ENCODE results near the gene SNORC.
"Not testable (repeated sequence)": the region's sequence is repeated elsewhere in the genome, so short reads cannot be mapped to it uniquely, and the experiment has no call there.

SNORC gene
- 0.56 reads per million for total RNA-seq

DNA sequence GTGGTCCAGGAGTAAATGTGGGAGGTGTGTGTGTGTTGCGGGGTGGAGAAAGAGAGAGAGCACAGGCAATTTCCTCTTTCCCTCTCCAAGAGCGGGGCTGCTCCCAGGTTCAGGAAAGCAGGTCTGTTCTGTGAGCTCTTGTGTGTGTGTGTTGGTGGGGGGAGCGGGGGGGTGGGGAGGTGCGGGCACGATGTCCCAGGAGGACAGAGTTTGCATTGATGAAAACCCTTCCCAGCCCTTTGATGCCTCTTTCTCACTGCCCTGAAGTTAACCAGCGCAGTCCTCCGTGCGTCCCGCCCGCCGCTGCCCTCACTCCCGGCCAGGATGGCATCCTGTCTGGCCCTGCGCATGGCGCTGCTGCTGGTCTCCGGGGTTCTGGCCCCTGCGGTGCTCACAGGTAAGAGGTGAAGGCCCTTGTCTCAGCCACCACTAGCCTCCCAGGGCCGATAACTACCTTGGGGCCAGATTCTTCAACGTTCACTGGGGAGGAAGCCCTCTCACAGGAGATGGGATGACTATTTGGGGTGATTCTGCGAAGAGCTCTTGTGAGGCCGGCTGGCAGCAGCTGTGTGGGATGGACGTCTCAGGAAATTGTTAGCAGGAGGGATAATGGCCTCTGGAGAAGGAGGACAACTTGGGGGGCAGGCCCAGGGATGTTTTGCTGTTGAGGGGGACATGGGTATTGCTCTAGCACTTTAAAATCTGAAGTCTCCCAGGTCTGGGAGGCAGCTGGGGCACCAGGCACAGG is at the start of gene SNORC:
SNORC (plus strand) TSS at position 247 of the 748 bp plus-strand sequence; CDS start at position 325, 78 bp downstream.
- DNase-seq, result no peak

DNA sequence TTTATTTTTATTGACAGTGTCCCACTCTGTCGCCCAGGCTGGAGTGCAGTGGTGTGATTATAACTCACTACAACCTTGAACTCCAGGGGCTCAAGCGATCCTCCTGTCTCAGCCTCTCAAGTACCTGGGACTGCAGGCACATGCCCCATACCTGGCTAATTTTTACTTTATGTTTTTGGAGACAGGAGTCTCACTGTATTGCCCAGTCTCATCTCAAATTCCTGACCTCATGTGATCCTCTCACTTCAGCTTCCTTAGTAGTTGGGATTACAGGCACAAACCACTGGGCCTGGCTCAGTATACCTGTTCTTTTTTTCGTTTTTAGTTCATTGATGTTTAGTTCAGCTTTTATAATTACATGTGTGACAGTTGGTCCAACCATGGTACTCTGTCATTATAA is 40.1 kb upstream of the SNORC start:
- no peak for DNase-seq

DNA sequence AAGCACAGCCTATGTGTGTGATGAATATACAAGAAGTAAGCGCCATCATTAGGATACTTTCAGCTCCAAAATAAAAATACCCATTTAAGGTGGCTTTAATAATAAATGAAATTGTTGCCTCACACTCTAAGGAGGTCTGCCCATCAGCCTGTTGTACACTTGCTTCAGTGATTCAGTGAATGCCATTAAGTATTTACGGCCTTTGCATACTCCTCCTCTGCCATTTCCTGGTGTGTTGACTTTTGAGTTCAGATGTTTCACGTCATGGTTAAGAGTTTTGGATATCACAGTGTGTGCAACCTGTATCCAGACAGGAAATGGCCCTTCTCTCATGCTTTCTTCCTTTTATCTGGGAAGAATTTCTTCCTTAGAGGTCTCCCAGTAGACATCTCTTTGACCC is 38.6 kb upstream of the SNORC start:
- no peak for DNase-seq

DNA sequence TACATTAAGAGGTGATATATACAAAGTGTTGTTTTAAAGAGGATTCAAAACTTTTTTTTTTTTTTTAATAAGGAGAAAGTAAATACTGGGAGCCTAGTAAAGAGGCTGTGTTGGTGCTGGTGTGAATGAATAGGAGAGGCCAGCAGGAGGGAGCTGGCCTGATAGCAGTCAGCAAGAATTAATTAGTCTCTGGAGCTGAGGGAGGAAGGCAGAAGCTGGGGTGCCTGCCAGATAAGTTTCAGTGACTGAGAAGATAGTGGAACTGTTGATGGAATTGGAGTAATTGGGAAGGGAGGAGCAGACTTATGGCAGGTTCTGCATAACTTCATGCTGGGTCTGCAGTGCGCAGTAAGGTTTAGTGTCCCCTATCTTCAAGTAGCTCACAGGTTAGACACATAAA is 36.2 kb upstream of the SNORC start:
- DNase-seq, result no peak

DNA sequence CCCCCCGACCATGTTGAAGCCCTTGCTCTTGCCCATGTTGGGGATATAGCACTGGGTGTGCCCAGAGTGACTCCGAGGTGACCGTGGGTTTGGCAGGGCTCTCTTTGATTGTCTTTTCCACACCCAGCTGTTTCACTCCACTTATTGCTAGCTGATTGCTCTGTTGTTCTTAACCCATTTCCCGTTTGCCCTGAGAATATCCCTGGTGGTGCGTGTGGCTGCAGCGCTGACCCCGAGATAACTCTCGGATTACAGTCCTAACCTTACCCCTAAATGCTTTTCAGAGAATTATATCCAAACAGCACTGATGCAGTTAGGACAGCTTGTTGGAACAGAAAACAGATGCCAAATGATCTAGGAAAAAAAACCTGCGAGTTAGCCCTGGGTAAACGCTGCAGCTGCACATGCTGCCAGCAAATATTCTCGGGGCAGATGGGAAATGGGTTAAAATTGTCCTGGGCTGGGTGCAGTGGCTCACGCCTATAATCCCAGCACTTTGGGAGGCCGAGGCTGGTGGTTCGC is 34.3 kb upstream of the SNORC start:
- no peak for DNase-seq

DNA sequence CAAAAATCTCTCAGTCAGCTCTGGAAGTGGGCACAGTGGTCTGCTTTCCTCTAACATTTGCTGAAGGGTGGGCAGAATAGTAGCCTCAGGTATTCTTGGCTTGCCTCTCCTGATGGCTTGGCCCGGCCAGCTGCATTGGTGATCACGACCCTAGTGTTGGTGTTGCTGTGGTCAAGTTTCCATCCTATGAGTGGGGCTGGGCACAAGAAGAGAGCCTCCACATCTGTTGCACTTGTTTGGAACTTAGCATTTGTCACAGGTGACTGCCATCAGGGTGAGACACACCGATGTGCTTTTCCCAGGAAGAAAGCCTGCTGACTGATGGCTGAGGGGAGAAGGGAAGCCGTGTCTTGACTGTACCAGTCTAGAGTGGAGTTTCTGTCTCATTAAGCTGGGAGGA is 33.1 kb upstream of the SNORC start:
- DNase-seq, result no peak

DNA sequence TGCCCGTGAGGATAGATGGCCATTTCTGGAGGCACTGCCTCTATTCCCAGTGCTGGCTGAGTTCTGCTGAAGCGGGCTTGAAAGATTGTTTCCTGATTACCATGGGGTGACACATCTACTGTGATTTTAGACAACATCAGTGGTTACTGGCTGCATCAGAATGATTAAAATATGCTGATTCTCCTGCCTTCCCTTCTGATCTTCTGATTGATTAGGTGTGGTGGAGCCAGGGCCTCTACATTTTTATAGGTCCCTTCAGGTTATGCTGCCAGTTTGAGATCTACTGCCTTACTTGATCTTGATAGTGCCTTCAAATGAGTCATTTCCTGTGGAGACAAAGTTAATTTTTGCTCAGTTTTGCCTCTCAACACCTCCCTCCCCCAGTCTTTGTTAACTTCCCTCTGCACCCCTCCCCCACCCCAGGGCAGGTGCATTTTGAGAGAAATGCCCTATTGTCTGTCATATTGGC is 31.6 kb upstream of the SNORC start:
- DNase-seq, result peak; percentile 62

DNA sequence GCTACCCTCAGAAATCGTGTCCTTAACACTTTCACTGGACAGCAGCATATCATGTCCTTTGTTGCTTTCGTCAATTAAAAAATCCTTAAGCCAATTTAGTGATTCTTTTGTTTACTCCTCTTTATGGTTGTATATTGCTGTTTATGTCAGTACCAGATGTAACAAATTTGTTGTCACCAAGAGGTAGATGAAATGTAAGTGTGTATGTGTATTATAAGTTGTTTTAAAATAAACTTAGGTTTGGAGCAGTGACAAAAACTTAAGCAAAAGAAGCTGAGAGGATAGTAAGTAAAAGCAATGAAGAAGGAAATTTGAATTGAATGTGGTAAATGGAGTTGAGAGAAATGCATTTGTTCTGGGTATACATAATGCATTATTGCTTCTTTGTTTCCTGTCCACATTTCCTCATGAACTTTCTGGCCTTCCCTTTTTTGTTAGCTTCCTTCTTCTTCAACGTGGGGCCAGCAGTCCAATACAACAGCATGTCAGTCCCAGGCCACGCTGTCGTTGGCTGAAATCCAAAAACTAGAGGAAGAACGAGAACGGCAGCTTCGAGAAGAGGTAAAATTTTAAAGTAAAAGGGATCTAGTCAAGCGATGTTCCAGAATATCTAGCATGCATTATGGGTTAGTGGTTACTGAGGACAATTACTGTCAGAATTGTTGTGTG is 30.5 kb upstream of the SNORC start:
- no peak for DNase-seq

DNA sequence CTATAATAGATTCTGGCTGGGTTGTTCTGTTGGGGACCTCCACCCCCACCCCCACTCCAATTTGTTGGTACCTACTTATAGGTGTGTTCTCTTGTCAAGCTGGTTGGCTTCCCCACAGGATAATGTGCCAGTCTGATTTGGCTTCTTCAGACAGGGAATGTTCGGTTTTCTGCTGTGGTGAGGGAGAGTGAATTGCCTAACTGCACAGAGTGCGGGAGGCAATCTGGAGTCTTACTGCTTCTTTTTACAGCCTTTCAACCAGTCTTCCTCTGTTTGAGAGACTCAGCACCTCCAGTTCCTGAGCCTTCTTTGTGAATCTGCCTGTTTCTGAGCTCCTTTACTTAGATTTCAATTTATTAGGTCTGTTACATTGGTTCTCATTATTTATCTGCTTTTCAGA is 27.4 kb upstream of the SNORC start:
- DNase-seq, result no peak

DNA sequence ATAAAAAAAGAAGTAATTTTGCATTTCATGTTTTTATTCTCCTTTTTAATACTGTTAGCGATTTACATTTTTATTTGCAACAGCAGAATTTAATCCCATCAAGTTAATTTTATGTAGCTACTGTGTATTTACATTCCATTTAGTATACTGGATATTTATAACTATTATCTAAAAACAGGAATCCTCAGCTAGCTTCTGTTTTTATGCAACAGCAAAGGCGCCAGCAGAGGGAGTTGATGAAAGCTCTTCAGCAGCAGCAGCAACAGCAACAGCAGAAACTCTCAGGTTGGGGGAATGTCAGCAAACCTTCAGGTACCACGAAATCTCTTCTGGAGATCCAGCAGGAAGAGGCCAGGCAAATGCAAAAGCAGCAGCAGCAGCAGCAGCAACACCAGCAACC is 26.2 kb upstream of the SNORC start:
- DNase-seq, result no peak

DNA sequence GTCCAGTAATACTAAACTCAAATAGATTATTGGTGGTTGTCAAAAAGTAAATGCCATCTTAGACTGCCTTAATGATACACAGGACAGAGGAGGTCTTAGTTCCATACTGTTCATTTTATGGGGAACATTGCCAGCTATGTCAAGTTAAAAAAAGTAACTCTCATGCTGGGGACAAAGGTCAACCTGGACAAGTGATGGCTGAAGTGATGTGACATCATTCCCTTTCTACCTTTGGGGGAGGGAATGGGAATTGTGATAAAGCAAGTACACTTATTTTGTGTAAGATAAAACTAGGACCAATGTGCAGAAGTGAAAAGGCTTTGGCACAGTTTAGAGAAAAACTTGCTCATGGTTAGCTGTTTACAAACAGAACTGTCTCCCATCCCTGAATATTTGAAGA is 24.0 kb upstream of the SNORC start:
- DNase-seq, result no peak

DNA sequence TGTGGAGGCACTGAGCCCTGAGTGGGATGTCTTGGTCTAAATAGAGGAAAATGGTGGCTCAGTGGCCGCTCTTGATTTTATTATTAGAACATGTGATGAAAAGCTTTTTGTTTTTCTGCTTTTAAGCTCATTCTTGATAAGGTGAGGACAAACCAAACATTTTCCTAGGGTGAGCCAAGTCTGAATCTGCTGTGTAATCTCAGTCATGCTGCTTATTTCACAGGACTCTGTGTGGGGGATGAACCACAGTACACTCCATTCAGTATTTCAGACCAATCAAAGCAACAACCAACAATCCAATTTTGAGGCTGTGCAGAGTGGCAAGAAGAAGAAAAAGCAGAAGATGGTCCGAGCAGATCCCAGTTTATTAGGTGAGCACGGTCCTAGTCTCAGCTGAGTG is 20.0 kb upstream of the SNORC start:
- no peak for DNase-seq

DNA sequence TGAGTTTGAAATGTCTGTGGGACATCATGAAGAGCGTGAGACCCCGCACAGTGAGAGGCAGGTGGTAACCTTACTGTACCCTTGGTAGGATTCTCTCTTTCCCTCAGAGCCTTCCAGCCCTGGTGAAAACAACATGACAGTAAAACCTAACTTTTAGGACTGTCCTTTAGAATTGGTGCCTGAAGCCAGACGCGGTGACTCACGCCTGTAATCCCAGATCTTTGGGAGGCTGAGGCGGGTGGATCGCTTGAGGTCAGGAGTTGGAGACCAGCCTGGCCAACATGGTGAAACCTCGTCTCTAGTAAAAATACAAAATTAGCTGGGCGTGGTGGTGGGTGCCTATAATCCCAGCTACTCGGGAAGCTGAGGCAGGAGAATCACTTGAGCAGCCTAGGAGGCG is 18.0 kb upstream of the SNORC start:
- DNase-seq, result not testable (repeated sequence)

DNA sequence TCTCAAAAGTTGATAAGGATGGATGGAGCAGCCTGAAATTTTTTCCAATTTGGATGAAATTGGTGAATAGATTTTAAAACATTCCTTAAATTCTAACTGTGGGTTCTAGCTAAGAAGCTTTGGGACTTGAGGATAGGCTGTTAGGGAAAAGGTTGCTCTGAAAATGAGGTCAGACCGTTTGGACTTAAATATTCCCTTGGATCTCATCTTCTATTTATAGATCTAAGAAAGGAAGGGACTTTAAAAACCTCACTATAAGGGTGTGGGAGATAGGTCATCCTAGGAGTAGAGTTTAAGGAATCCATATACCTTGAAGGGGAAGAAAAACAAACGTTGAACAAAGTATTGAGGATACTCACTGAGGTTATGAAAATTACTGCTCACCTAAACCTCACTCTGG is 17.4 kb upstream of the SNORC start:
- DNase-seq, result no peak

DNA sequence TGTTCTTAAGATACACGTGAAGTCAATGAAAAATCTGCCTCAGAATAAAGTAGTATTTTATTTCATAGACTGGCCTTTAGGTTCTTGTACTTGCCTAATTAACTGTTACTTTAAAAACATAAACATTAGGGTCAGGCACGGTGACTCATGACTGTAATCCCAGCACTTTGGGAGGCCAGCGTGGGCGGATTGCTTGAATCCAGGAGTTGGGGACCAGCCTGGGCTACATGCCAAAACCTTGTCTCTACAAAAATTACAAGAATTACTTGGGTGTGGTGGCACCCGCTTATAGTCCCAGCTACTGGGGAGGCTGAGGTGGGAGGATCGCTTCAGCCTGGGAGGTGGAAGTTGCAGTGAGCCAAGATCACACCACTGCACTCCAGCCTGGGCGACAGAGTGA is 16.0 kb upstream of the SNORC start:
- no peak for DNase-seq

DNA sequence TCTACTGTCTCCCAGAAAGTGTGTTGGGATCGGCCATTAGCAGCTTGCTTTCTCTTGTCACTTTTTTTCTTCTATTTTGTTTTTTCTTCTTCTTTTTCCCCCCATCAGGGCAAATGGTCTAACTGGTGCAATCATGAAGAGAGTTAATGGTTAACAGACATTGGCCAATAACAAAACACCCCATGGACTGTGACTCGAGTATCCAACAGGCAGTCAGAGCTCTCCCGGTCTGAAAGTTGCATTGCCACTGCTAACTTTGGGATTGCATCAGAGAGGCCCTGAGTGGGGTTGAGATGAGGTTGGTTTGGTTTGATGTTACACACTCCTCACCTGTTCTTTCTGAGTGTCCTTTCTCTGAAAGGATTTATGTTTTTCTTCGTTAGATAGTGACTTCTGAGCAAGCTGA is 12.9 kb upstream of the SNORC start:
- DNase-seq, result no peak

DNA sequence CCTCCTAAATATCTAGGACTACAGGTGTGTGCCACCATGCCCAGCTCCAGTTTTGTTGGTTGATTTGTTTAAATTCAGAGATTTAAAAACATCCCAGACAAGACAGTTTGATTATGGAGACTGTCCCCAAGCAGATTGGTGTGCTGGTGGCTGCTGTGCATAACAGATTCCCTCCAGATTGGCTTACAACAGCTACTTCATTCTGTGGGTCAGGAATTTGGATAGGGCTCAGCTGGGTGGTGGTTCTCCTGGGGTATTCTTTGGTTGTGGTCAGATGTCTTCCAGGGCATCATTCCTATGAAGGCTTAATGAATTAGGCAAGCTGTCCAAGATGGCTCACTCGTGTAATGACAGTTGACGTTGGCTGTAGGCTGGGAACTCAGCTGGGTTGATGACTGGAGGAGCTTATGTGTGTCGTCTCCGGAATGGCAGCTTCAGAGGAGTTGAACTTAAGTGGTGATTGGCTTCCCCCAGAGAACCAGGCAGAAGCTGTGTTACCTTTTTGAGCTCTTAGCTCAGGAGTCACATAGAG is 10.6 kb upstream of the SNORC start:
- no peak for DNase-seq

DNA sequence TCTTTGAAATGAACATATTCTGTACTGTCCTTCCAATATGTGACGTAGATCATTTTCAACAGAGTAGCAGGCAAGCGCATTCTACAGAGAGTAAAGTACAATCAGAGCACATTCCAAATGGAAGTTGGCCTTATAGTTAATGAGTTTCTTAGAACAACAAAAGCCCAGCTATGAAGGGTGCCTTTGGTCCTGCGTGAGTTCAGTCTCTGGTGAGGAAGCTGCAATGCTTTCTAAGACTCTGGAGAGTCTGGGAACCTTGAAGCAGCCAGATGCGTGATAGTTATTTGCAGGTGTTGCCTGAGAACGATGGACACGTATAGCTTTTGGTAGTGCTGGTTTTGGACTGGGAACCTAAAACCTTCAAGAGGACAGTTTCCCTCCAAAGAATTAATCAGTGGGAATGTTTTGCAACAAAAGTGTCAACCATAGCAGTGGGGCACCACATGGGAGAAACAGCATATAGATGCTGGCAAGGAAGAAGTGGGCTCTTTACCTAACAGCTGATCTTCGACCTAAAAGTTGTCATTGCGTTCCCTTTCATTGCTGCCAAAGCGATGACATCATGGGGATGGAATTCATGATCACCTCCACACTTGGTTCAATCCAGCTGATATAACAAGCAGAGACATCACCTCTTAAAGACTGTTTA is 9.3 kb upstream of the SNORC start:
- no peak for DNase-seq

DNA sequence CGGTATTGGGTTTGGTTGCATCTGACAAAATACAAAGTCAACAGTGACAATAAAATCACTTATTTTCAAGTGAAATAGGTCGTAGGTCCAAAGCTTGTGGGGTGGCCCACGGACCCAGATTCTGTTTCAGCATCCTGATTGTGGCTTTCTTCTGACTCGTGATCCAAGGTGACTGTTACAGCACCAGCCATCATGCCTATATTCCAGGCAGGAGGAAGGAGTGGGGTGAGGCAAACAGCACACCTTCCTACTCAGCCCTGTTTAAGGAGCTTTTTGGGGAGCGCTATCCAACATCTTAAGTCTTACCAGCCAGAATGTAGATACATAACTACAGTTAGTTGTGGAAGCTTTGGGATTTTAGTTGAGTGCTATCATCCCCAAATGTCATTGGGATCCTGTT is 8.7 kb upstream of the SNORC start:
- DNase-seq, result no peak

DNA sequence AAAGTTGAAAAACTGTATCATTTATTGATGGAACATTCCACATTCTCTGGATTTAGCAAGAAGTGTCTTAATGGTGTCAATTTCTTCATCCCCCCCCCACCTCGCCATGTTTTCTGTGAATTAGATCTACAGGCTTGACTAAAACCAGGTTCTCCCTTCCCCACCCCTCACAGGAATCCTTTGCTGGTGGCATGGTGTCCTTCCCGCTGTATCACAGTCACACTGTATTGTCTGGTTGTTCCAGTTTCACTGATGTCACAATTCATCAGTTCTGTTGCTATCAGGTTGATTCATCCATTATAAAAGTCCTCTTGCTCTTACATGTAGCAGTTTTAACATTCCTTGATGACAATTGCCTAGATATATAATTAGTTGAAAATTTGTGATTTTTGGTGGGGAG is 6.1 kb upstream of the SNORC start:
- no peak for DNase-seq

DNA sequence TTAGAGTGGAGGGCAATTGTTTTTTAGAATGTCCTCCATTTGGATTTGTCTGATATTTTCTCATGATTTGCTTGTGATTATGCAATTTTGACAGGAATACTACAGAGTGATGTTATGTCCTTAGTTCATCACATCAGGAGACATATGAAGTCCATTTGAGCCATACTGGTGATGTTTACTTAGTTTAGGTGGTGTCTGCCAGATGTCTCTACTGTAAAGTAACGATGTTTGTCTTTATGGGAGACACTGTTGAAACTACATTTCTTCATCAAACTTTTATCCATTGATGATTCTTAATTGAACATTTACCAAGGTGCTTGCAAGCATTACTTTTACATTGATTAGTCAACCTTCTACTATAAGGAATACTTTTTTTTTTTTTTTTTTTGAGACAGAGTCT is 4.9 kb upstream of the SNORC start:
- no peak for DNase-seq

DNA sequence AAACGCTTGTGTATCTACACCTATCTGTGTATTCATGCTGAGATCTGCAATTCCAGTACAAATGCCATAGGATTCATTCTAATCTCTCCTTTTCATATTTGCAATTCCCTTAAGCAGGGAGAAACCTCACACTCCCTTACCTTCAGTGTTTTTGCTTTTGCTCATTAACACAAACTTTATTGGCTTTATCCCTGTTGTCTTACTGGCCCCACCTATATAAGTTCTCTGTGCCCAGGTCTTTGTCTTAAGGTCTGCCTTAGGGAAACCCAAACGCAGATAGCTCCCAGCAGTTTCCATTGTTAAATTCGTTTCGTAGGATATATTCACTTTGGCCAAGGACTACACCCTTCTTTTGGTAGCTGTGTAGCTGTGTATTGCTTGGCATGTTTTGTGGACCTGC is 4.0 kb upstream of the SNORC start:
- no peak for DNase-seq

Data from effector CD4-positive, alpha-beta T cell (primary cell).